ENCODE results near the gene RABGAP1. TPM values are rescaled to one million over a fixed set of nuclear protein-coding genes. Genes with fewer than 3 reads are reported as not detected.

The RABGAP1 gene
- polyA plus RNA-seq (2013, experiment 1 of 2): 24.0 TPM
- polyA plus RNA-seq (2013, experiment 2 of 2): 23.7 TPM

- Histone ChIP-seq H2BK5ac (ENCODE audit: low read depth, low read length, poor library complexity, severe bottlenecking) (no peak within 1 kb of the TSS), H3K4me1 (ENCODE audit: control insufficient read depth, insufficient read depth, low read depth, low read length) (peaks cover 5% of the 10 kb centered on the region), H2BK15ac (ENCODE audit: low read depth, poor library complexity, severe bottlenecking) (peak within 1 kb of the TSS; percentile 1), H3K9ac (ENCODE audit: low read length) (peak within 1 kb of the TSS; percentile 95), H3K36me3 (ENCODE audit: control insufficient read depth in 1 of 2, insufficient read depth in 2 of 2, low read depth in 1 of 2, low read length in 2 of 2) (peaks cover 11 to 34% of the 10 kb centered on the region in 2 experiments), H3K4me2 (ENCODE audit: low read length, poor library complexity, severe bottlenecking) (peak within 1 kb of the TSS; percentile 76), H3K27me3 (ENCODE audit: control insufficient read depth in 1 of 2, insufficient read depth in 1 of 2, low read length in 2 of 2) (no peaks in the 10 kb centered on the region), H3K79me1 (replicated peaks; ENCODE audit: low read length, poor library complexity, severe bottlenecking) (peaks cover 13% of the 10 kb centered on the region), H2BK12ac (ENCODE audit: low read length in 2 of 2) (peak within 1 kb of the TSS in 1 of 2 experiments; percentile 48), H3K4ac (ENCODE audit: low read depth in 1 of 2, low read length in 2 of 2) (peak within 1 kb of the TSS; percentile 28 to 85), H2AK5ac (ENCODE audit: low read length, severe bottlenecking) (no peak within 1 kb of the TSS), H2AFZ (ENCODE audit: low read depth, low read length) (peak within 1 kb of the TSS; percentile 97), H3K4me3 (ENCODE audit: insufficient read depth in 1 of 2, low read depth in 1 of 2, low read length in 2 of 2) (peak within 1 kb of the TSS; percentile 88 to 90), H4K8ac (ENCODE audit: low read length) (peak within 1 kb of the TSS; percentile 85), H3K9me3 (ENCODE audit: control insufficient read depth, low read length) (no peaks in the 10 kb centered on the region), H4K91ac (ENCODE audit: low read length) (peak within 1 kb of the TSS; percentile 63), H3K18ac (ENCODE audit: low read depth in 1 of 2, low read length in 2 of 2) (peak within 1 kb of the TSS; percentile 88 to 97), H3K14ac (ENCODE audit: low read length in 2 of 2) (peak within 1 kb of the TSS in 1 of 2 experiments; percentile 93), H2BK120ac (ENCODE audit: low read depth, low read length) (no peak within 1 kb of the TSS), H3K23ac (ENCODE audit: low read length in 2 of 2) (peak within 1 kb of the TSS in 1 of 2 experiments; percentile 87), H3K27ac (ENCODE audit: low read length, poor library complexity, severe bottlenecking) (peak within 1 kb of the TSS; percentile 89)
- peak; percentile 98 for DNase-seq
- under 1% methylated on average over 22 of the region's 54 CpGs for WGBS
Observed at GRCh38 chr9:122940749-122941581, at the start of gene RABGAP1. RABGAP1 (plus strand) TSS chr9:122941020; CDS start chr9:122957060, 16,040 bp downstream.

DNA sequence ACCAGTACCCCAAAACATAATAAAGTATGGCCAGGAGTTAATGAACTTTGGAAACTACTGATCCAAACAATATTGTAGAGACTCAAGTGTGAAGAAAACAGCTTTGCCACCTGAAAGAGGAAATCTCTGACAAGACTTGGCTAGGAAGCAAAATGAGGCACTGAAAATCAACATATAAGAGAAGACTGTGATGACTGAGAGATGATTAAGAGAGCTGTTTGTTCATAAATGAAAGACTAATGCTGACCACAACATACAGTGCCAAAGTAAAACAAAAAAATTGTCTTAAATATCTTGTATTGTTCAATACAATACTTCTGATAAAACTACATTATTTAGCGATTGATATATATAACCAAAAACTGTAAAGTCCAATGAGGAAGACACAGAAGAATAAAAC, 42.9 kb upstream of the RABGAP1 start:
- Histone ChIP-seq H2BK120ac (ENCODE audit: low read depth, low read length) (no peak overlapping the region), H2BK5ac (ENCODE audit: low read depth, low read length, poor library complexity, severe bottlenecking) (no peak overlapping the region), H3K9ac (ENCODE audit: low read length) (peak overlapping the region; percentile 51), H3K36me3 (ENCODE audit: control insufficient read depth in 1 of 2, insufficient read depth in 2 of 2, low read depth in 1 of 2, low read length in 2 of 2) (peaks cover 10 to 43% of the 10 kb centered on the region in 2 experiments), H2BK12ac (ENCODE audit: low read length in 2 of 2) (no peak overlapping the region), H3K27ac (ENCODE audit: low read length, poor library complexity, severe bottlenecking) (no peak overlapping the region), H3K4me1 (ENCODE audit: control insufficient read depth, insufficient read depth, low read depth, low read length) (peaks cover 5% of the 10 kb centered on the region), H3K18ac (ENCODE audit: low read depth in 1 of 2, low read length in 2 of 2) (no peak overlapping the region), H2AFZ (ENCODE audit: low read depth, low read length) (no peak overlapping the region), H3K14ac (ENCODE audit: low read length in 2 of 2) (no peak overlapping the region), H3K79me1 (replicated peaks; ENCODE audit: low read length, poor library complexity, severe bottlenecking) (peaks cover 2% of the 10 kb centered on the region), H3K4me2 (ENCODE audit: low read length, poor library complexity, severe bottlenecking) (no peak overlapping the region), H3K27me3 (ENCODE audit: control insufficient read depth in 1 of 2, insufficient read depth in 1 of 2, low read length in 2 of 2) (no peaks in the 10 kb centered on the region), H3K9me3 (ENCODE audit: control insufficient read depth, low read length) (no peaks in the 10 kb centered on the region), H4K91ac (ENCODE audit: low read length) (no peak overlapping the region), H3K23ac (ENCODE audit: low read length in 2 of 2) (no peak overlapping the region), H2BK15ac (ENCODE audit: low read depth, poor library complexity, severe bottlenecking) (no peak overlapping the region), H3K4me3 (ENCODE audit: insufficient read depth in 1 of 2, low read depth in 1 of 2, low read length in 2 of 2) (no peak overlapping the region), H4K8ac (ENCODE audit: low read length) (no peak overlapping the region), H3K4ac (ENCODE audit: low read depth in 1 of 2, low read length in 2 of 2) (no peak overlapping the region), H2AK5ac (ENCODE audit: low read length, severe bottlenecking) (no peak overlapping the region)
- DNase-seq: no peak
- no CpG with 5 or more reads among the region's 1 CpG for WGBS

- WGBS: 94% methylated on average over 1 of the region's 2 CpGs
- Histone ChIP-seq H3K27ac (ENCODE audit: low read length, poor library complexity, severe bottlenecking) (no peak overlapping the region), H4K8ac (ENCODE audit: low read length) (no peak overlapping the region), H3K79me1 (replicated peaks; ENCODE audit: low read length, poor library complexity, severe bottlenecking) (no peaks in the 10 kb centered on the region), H3K4ac (ENCODE audit: low read depth in 1 of 2, low read length in 2 of 2) (no peak overlapping the region), H2BK12ac (ENCODE audit: low read length in 2 of 2) (no peak overlapping the region), H3K4me1 (ENCODE audit: control insufficient read depth, insufficient read depth, low read depth, low read length) (peaks cover 5% of the 10 kb centered on the region), H3K9me3 (ENCODE audit: control insufficient read depth, low read length) (no peaks in the 10 kb centered on the region), H2BK15ac (ENCODE audit: low read depth, poor library complexity, severe bottlenecking) (no peak overlapping the region), H3K23ac (ENCODE audit: low read length in 2 of 2) (no peak overlapping the region), H3K18ac (ENCODE audit: low read depth in 1 of 2, low read length in 2 of 2) (no peak overlapping the region), H3K9ac (ENCODE audit: low read length) (peak overlapping the region; percentile 78), H2BK120ac (ENCODE audit: low read depth, low read length) (no peak overlapping the region), H3K14ac (ENCODE audit: low read length in 2 of 2) (no peak overlapping the region), H3K36me3 (ENCODE audit: control insufficient read depth in 1 of 2, insufficient read depth in 2 of 2, low read depth in 1 of 2, low read length in 2 of 2) (peaks cover 3 to 17% of the 10 kb centered on the region in 2 experiments), H2AFZ (ENCODE audit: low read depth, low read length) (no peak overlapping the region), H4K91ac (ENCODE audit: low read length) (no peak overlapping the region), H3K4me3 (ENCODE audit: insufficient read depth in 1 of 2, low read depth in 1 of 2, low read length in 2 of 2) (peak overlapping the region in 1 of 2 experiments; percentile 55), H3K27me3 (ENCODE audit: control insufficient read depth in 1 of 2, insufficient read depth in 1 of 2, low read length in 2 of 2) (no peaks in the 10 kb centered on the region), H2BK5ac (ENCODE audit: low read depth, low read length, poor library complexity, severe bottlenecking) (no peak overlapping the region), H3K4me2 (ENCODE audit: low read length, poor library complexity, severe bottlenecking) (no peak overlapping the region), H2AK5ac (ENCODE audit: low read length, severe bottlenecking) (no peak overlapping the region)
- peak; percentile 34 for DNase-seq
Observed at GRCh38 chr9:122900791-122901190, 40.0 kb upstream of the RABGAP1 start.

DNA sequence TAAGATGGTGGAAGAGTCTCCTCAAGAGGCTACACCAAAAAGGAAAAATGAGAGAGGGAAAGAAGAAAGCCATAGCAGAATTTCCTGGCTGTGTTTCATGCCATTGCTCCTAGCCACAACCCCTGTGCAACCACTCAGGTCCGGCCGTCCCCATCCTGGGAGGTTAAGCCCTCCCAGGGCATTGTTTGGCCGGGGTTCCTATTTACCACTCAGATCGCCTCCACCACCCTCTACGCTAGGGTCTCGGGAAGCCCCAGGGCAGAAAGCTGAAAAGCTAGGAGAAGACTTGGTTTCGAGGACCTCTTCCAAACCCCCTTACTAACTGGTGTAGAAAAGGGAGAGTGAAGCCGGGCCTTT, 36.4 kb upstream of the RABGAP1 start:
- Histone ChIP-seq H3K9me3 (ENCODE audit: control insufficient read depth, low read length) (no peaks in the 10 kb centered on the region), H3K79me1 (replicated peaks; ENCODE audit: low read length, poor library complexity, severe bottlenecking) (peaks cover 3% of the 10 kb centered on the region), H3K4me2 (ENCODE audit: low read length, poor library complexity, severe bottlenecking) (peak overlapping the region; percentile 17), H3K27ac (ENCODE audit: low read length, poor library complexity, severe bottlenecking) (peak overlapping the region; percentile 85), H2BK120ac (ENCODE audit: low read depth, low read length) (peak overlapping the region; percentile 78), H3K23ac (ENCODE audit: low read length in 2 of 2) (peak overlapping the region in 1 of 2 experiments; percentile 14), H3K18ac (ENCODE audit: low read depth in 1 of 2, low read length in 2 of 2) (peak overlapping the region; percentile 92 to 93), H3K4me3 (ENCODE audit: insufficient read depth in 1 of 2, low read depth in 1 of 2, low read length in 2 of 2) (peak overlapping the region; percentile 81 to 91), H2BK5ac (ENCODE audit: low read depth, low read length, poor library complexity, severe bottlenecking) (peak overlapping the region; percentile 88), H3K9ac (ENCODE audit: low read length) (peak overlapping the region; percentile 95), H4K91ac (ENCODE audit: low read length) (peak overlapping the region; percentile 78), H4K8ac (ENCODE audit: low read length) (peak overlapping the region; percentile 81), H3K4ac (ENCODE audit: low read depth in 1 of 2, low read length in 2 of 2) (peak overlapping the region; percentile 21 to 99), H2AK5ac (ENCODE audit: low read length, severe bottlenecking) (peak overlapping the region; percentile 60), H2BK15ac (ENCODE audit: low read depth, poor library complexity, severe bottlenecking) (peak overlapping the region; percentile 84), H3K36me3 (ENCODE audit: control insufficient read depth in 1 of 2, insufficient read depth in 2 of 2, low read depth in 1 of 2, low read length in 2 of 2) (peaks cover 3 to 9% of the 10 kb centered on the region in 2 experiments), H3K14ac (ENCODE audit: low read length in 2 of 2) (no peak overlapping the region), H2AFZ (ENCODE audit: low read depth, low read length) (no peak overlapping the region), H3K4me1 (ENCODE audit: control insufficient read depth, insufficient read depth, low read depth, low read length) (peaks cover 5% of the 10 kb centered on the region), H2BK12ac (ENCODE audit: low read length in 2 of 2) (no peak overlapping the region), H3K27me3 (ENCODE audit: control insufficient read depth in 1 of 2, insufficient read depth in 1 of 2, low read length in 2 of 2) (no peaks in the 10 kb centered on the region)
- 0% methylated on average over 4 of the region's 8 CpGs for WGBS
- DNase-seq: peak; percentile 66

Data from mesenchymal stem cell (in vitro differentiated cells and primary cell).